ENCODE results near the gene LTB4R2.
A peak's percentile ranks its signal among the peaks of the same experiment; 100 is the strongest.

LTB4R2 gene

GRCh38 chr14:24270537-24271133 lies 39.3 kb upstream of the LTB4R2 start:
- peak overlapping the region; percentile 91 for H3K27ac ChIP-seq
- TF ChIP-seq ZFX (IDR thresholded peaks at IDR 0.05; ENCODE audit: borderline replicate concordance): no peak
- no peak for TF ChIP-seq CTCF (IDR thresholded peaks at IDR 0.05)

- no peak for TF ChIP-seq ZFX (IDR thresholded peaks at IDR 0.05; ENCODE audit: borderline replicate concordance)
- TF ChIP-seq CTCF (IDR thresholded peaks at IDR 0.05): peak; percentile 86
- peak within 1 kb of the TSS; percentile 91 for H3K27ac ChIP-seq
Observed at GRCh38 chr14:24271134-24271833, 38.7 kb upstream of the LTB4R2 start, which contains the start of gene RABGGTA. RABGGTA (minus strand) TSS chr14:24271597; CDS start chr14:24271115, 482 bp downstream.

GRCh38 chr14:24271834-24272263 lies 38.1 kb upstream of the LTB4R2 start:
- TF ChIP-seq ZFX (IDR thresholded peaks at IDR 0.05; ENCODE audit: borderline replicate concordance) (no peak), CTCF (IDR thresholded peaks at IDR 0.05) (no peak)
- peak overlapping the region; percentile 91 for H3K27ac ChIP-seq

- H3K27ac ChIP-seq: no peak overlapping the region
- no peak for TF ChIP-seq CTCF (IDR thresholded peaks at IDR 0.05)
- TF ChIP-seq ZFX (IDR thresholded peaks at IDR 0.05; ENCODE audit: borderline replicate concordance): no peak
Observed at GRCh38 chr14:24272467-24272866, 37.5 kb upstream of the LTB4R2 start.

- H3K27ac ChIP-seq: peak overlapping the region; percentile 10; the same call in 1 of the 2 replicates
- no peak for TF ChIP-seq ZFX (IDR thresholded peaks at IDR 0.05; ENCODE audit: borderline replicate concordance)
- TF ChIP-seq CTCF (IDR thresholded peaks at IDR 0.05): peak; percentile 22; the same call in 1 of the 2 replicates
Observed at GRCh38 chr14:24273422-24273998, 36.4 kb upstream of the LTB4R2 start.

- no peak for TF ChIP-seq CTCF (IDR thresholded peaks at IDR 0.05)
- no peak for TF ChIP-seq ZFX (IDR thresholded peaks at IDR 0.05; ENCODE audit: borderline replicate concordance)
- H3K27ac ChIP-seq: peak overlapping the region; percentile 10; the same call in 1 of the 2 replicates
Observed at GRCh38 chr14:24274101-24274543, 35.8 kb upstream of the LTB4R2 start.

- no peak overlapping the region for H3K27ac ChIP-seq
- TF ChIP-seq CTCF (IDR thresholded peaks at IDR 0.05) (no peak), ZFX (IDR thresholded peaks at IDR 0.05; ENCODE audit: borderline replicate concordance) (no peak)
Observed at GRCh38 chr14:24277071-24277470, 32.9 kb upstream of the LTB4R2 start.

Data from 22Rv1 (cell line).